HG02763 (cell line): ENCODE data around the gene NR4A1.
"Not testable (repeated sequence)": the region's sequence is repeated elsewhere in the genome, so short reads cannot be mapped to it uniquely, and the experiment has no call there.

Experiments used
- ATAC-seq: cut with Tn5 transposase; IDR thresholded peaks from one replicate; pipeline ENCODE4 v1.9.1; 2021; ENCODE audit warnings: mild to moderate bottlenecking, moderate library complexity; ENCODE audit not compliant: unreplicated experiment

The NR4A1 gene

DNA sequence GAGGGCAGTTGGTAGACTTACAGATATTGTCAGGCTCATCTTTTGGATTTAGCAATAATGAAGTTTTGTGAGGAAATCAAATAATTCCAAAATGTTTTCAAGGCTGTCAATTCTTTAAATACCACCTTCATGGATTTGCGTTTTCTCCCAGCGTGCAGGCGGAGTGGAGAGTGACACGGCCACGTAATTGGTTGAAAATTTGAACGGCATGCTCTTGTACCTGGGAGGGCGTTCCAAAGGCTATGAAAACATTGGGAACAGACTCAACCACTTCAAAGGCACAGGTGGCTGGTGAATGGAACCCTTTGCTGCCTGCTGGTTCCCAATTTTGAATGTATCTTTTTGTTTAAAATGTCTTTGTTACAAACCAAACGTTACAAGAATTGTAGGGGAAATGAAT lies 40.6 kb downstream of the NR4A1 start:
- ATAC-seq = no peak

DNA sequence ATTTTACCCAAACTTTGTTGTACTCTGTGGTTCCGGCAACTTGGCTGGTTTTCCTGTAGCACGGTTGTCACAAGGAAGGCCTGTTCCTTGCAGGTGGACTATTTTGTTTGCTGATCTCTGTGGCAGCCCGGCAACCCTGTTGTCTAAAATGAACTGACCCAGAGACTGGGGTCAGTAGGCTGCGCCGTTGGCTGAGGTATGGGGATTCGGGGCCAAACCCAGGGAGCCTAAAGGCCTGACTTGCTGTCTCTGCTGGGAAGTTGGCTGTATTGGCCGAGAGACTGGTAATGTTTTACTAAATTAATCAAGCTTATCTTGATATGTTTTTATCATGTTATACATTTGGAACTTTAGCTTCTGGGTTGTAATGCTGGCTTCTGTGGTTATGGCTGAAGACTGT lies 42.1 kb downstream of the NR4A1 start:
- ATAC-seq = no peak

DNA sequence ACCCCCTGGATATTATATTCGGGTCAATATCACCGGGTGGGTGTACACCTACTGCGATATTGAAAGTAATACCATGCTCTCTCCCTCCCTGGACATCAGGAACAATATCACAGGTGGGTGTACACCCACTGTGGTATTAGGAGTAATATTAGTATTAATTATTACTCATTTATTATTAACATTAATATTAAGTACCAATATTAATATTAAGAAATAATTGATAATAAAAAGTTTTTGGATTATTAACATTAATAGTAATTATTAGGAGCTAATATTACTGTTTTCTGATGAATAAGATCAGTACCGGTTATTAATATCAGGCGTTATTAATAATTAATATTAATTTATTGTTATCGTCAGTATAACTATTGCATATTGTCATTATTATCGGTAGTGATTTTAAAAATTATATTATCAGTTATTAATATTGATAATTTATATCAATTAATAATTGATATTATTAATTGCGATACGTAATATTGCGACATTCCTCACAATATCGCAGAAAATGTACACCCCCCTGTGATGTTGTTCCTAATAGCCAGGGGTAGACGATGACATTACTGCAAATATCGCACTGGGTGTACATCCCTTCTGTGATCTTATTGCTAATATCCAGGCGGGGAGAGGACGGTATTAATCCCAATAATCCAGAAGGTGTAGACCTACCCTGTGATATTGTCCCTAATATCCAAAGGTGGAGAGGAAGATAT lies 45.2 kb downstream of the NR4A1 start:
- no peak for ATAC-seq

DNA sequence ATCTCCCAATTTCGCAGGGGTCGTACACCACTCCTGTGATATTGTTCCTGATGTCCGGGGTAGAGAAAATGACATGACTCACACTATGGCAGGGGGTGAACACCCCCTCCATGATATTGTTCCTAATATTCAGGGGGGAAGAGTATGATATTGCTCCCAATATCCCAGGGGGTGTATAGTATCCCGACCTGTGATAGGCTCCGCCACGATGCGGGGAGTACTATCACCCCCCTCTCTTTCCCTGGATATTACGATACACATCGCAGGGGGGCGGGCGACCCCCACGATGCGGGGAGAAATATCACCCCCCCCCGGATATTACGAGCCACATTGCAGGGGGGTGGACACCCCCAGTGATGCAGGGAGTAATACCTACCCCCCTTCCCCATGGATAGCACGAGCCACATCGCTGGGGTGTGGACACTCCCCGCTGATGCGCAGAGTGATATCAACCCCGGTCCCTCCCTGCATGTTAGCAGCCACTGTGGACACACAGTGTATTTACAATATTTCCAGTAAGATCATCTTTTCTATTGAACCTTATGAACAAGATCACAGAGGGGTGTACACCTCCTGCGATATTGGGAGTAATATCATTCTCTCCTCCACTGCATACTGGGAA lies 45.9 kb downstream of the NR4A1 start:
- ATAC-seq = no peak

DNA sequence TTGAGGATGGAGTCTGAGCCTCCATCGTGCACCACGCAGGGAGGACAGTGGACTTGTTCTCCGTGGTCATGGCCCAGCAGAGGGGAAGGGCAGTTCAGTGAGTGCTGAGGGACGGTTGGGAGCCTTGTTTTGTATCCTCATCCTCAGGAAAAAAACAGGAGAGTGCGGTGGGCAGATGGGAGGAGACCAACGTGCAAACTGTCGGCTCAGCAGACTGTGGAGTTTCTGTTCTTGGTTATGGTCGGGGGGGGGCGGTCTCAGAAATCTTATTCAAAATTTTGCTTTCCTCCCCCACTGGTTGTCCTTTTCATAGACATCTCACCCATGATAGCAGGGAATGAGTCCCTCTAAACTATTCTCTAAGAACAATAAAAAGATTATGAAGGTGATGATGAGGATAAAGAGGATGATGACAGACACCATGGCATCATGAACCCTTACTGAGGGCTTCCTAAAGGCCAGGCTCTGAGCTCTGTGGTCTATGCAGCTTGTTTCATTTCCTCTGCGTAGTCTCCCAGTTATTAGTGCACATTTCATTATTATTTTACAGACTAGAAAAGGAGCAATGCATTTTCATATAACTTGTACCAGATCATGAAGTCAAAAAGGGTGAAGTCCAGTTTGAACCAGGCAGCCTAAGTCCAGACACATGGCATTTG lies 53.3 kb downstream of the NR4A1 start:
- not testable (repeated sequence) for ATAC-seq
